H1 (cell line): ENCODE results near the gene PFN3. TPM values are rescaled to one million over a fixed set of nuclear protein-coding genes. Genes with fewer than 3 reads are reported as not detected.

ENCODE experiments used
- CTCF ChIA-PET: fragments of 300-600 bp; sonication (Branson Sonifier 250); formaldehyde crosslinking; loops from one replicate; lab custom pipeline; 2021; ENCODE audit not compliant: partially characterized antibody; lab: Charles Lee
- POLR2A ChIA-PET: fragments of 300-600 bp; sonication (Branson Sonifier 250); formaldehyde crosslinking; loops from one replicate; lab custom pipeline; 2021; ENCODE audit warnings: inconsistent platforms; ENCODE audit not compliant: partially characterized antibody; lab: Charles Lee
- DNase-seq, 2 experiments: peaks; one replicate each; pipeline versions ENCODE4 v3.0.0 to v3.0.0-alpha.2; 2010 to 2022; ENCODE audit warnings: low spot score in 2 of 2, low read depth in 1 of 2, mixed read lengths in 1 of 2
- FAIRE-seq: peaks from 2 replicates; lab custom pipeline; 2011; peaks lifted over from hg19 to GRCh38; lab: Jason Lieb, UNC
- H2AFZ ChIP-seq: 2 replicates; pipeline ENCODE4 v1.8.1; 2012; ENCODE audit warnings: low read length, inconsistent platforms
- H2AK5ac ChIP-seq: 2 replicates; pipeline ENCODE4 v1.6.1; 2013; ENCODE audit warnings: low read depth, low read length
- H2BK120ac ChIP-seq: replicated peaks from 2 replicates; pipeline ENCODE3; 2013; ENCODE audit warnings: low read depth, low read length, inconsistent platforms
- H2BK12ac ChIP-seq: 2 replicates; pipeline ENCODE4 v1.6.1; 2013; ENCODE audit warnings: low read depth, low read length
- H2BK15ac ChIP-seq: 2 replicates; pipeline ENCODE4 v1.6.1; 2013; ENCODE audit warnings: low read length
- H2BK20ac ChIP-seq: 2 replicates; pipeline ENCODE4 v1.6.1; 2013; ENCODE audit warnings: low read length
- H2BK5ac ChIP-seq: 2 replicates; pipeline ENCODE4 v1.6.1; 2013; ENCODE audit warnings: low read depth, low read length
- H3K14ac ChIP-seq: 2 replicates; pipeline ENCODE4 v1.6.1; 2013; ENCODE audit warnings: inconsistent platforms; ENCODE audit not compliant: insufficient read length
- H3K18ac ChIP-seq: 2 replicates; pipeline ENCODE4 v1.6.1; 2013; ENCODE audit warnings: low read length; ENCODE audit errors: extremely low read depth
- H3K23ac ChIP-seq: 2 replicates; pipeline ENCODE4 v1.6.1; 2013; ENCODE audit warnings: inconsistent platforms; ENCODE audit not compliant: insufficient read length
- H3K23me2 ChIP-seq: 2 replicates; pipeline ENCODE4 v1.6.1; 2013; ENCODE audit warnings: low read depth, low read length
- H3K27ac ChIP-seq: 2 replicates; pipeline ENCODE4 v1.6.1; 2011; ENCODE audit warnings: low read depth, low read length, inconsistent platforms
- H3K27me3 ChIP-seq, 4 experiments: replicated peaks in 1 of 4; 1 replicate in 1 of 4; 2 replicates in 3 of 4; pipeline versions ENCODE4 v1.6.1 to v1.8.1; 2011 to 2013; ENCODE audit warnings: low read length in 3 of 4, mild to moderate bottlenecking in 3 of 4, inconsistent platforms in 2 of 4, mixed read lengths in 2 of 4, moderate library complexity in 1 of 4; ENCODE audit not compliant: control insufficient read depth in 3 of 4, insufficient read depth in 3 of 4; ENCODE audit errors: extremely low read depth in 1 of 4
- H3K36me3 ChIP-seq, 4 experiments: 2 replicates each; pipeline versions ENCODE4 v1.6.1 to v1.8.1; 2011 to 2013; ENCODE audit warnings: mild to moderate bottlenecking in 4 of 4, low read length in 3 of 4, moderate library complexity in 2 of 4, control low read depth in 1 of 4, inconsistent platforms in 1 of 4; ENCODE audit not compliant: insufficient read depth in 4 of 4, control insufficient read depth in 2 of 4
- H3K4ac ChIP-seq: replicated peaks from 2 replicates; pipeline ENCODE3; 2013; ENCODE audit warnings: low read length, low read depth, mixed read lengths, inconsistent platforms; ENCODE audit not compliant: insufficient read length
- H3K4me1 ChIP-seq, 4 experiments: replicated peaks in 1 of 4; 1 replicate in 1 of 4; 2 replicates in 3 of 4; pipeline versions ENCODE4 v1.6.1 to v1.8.1; 2011 to 2013; ENCODE audit warnings: low read length in 3 of 4, inconsistent platforms in 2 of 4, mixed read lengths in 1 of 4; ENCODE audit not compliant: insufficient read depth in 4 of 4, control insufficient read depth in 3 of 4
- H3K4me2 ChIP-seq, 2 experiments: 2 replicates each; pipeline versions ENCODE4 v1.6.1 to v1.8.1; 2011 to 2013; ENCODE audit warnings: low read depth in 2 of 2, low read length in 2 of 2, control low read depth in 1 of 2, inconsistent platforms in 1 of 2, mild to moderate bottlenecking in 1 of 2; ENCODE audit not compliant: insufficient read depth in 1 of 2
- H3K4me3 ChIP-seq, 4 experiments: fragments of 200-600, 300-600 bp in 1 of 4; sonication (generic), shearing (Covaris generic), sonication (Bioruptor Twin) in 1 of 4; 2 replicates each; pipeline versions ENCODE4 v1.5.1 to v1.8.1; 2011 to 2016; ENCODE audit warnings: low read length in 4 of 4, low read depth in 3 of 4, control low read depth in 2 of 4, inconsistent platforms in 2 of 4, mild to moderate bottlenecking in 2 of 4, mixed read lengths in 1 of 4, moderate library complexity in 1 of 4; ENCODE audit not compliant: insufficient read depth in 2 of 4; ENCODE audit errors: extremely low read depth in 1 of 4
- H3K56ac ChIP-seq: replicated peaks from 2 replicates; pipeline ENCODE3; 2013; ENCODE audit warnings: low read depth, mild to moderate bottlenecking, mixed read lengths, low read length, inconsistent platforms; ENCODE audit not compliant: insufficient read length
- H3K79me1 ChIP-seq: 2 replicates; pipeline ENCODE4 v1.6.1; 2013; ENCODE audit warnings: low read depth, low read length, control low read depth
- H3K79me2 ChIP-seq, 2 experiments: 2 replicates each; pipeline versions ENCODE4 v1.6.1 to v1.8.1; 2012 to 2013; ENCODE audit warnings: low read length in 2 of 2, mild to moderate bottlenecking in 2 of 2, inconsistent platforms in 1 of 2; ENCODE audit not compliant: insufficient read depth in 2 of 2, control insufficient read depth in 1 of 2
- H3K9ac ChIP-seq, 4 experiments: replicated peaks in 1 of 4; 1 replicate in 1 of 4; 2 replicates in 3 of 4; pipeline versions ENCODE4 v1.6.1 to v1.8.1; 2011 to 2013; ENCODE audit warnings: low read depth in 3 of 4, low read length in 3 of 4, control low read depth in 2 of 4, mild to moderate bottlenecking in 2 of 4, moderate library complexity in 2 of 4, inconsistent platforms in 1 of 4; ENCODE audit errors: extremely low read depth in 1 of 4
- H3K9me3 ChIP-seq, 2 experiments: 2 replicates each; pipeline versions ENCODE4 v1.6.1 to v1.8.1; 2012 to 2013; ENCODE audit warnings: mild to moderate bottlenecking in 2 of 2, moderate library complexity in 2 of 2, control low read depth in 1 of 2, inconsistent platforms in 1 of 2, low read depth in 1 of 2, low read length in 1 of 2, mixed read lengths in 1 of 2; ENCODE audit not compliant: insufficient read depth in 2 of 2
- H4K20me1 ChIP-seq, 2 experiments: replicated peaks in 1 of 2; 2 replicates each; pipeline versions ENCODE3 to v1.8.1; 2011 to 2013; ENCODE audit warnings: inconsistent platforms in 2 of 2, low read length in 2 of 2, mild to moderate bottlenecking in 1 of 2; ENCODE audit not compliant: insufficient read depth in 2 of 2, control insufficient read depth in 1 of 2
- H4K5ac ChIP-seq: 2 replicates; pipeline ENCODE4 v1.6.1; 2013; ENCODE audit warnings: low read length, low read depth, mixed read lengths, inconsistent platforms; ENCODE audit not compliant: insufficient read length
- H4K8ac ChIP-seq: 2 replicates; pipeline ENCODE4 v1.8.0; 2013; ENCODE audit warnings: mild to moderate bottlenecking, moderate library complexity, low read length, inconsistent platforms; ENCODE audit not compliant: insufficient read depth; ENCODE audit errors: extremely low read depth
- H4K91ac ChIP-seq: replicated peaks from 2 replicates; pipeline ENCODE3; 2013; ENCODE audit warnings: low read length, mixed read lengths, inconsistent platforms; ENCODE audit not compliant: insufficient read length
- BACH1 ChIP-seq: IDR thresholded peaks from 2 replicates; pipeline ENCODE4 v1.6.1; 2012; ENCODE audit warnings: low read length, improper control_type of control experiment
- BCL11A ChIP-seq, 2 experiments: IDR thresholded peaks; one replicate each; pipeline ENCODE4 v1.6.1; 2011; ENCODE audit warnings: low read depth in 2 of 2, low read length in 2 of 2, mild to moderate bottlenecking in 2 of 2
- CEBPB ChIP-seq: IDR thresholded peaks from 2 replicates; pipeline ENCODE4 v1.6.1; 2012; ENCODE audit warnings: low read depth, low read length
- EZH2 ChIP-seq: fragments of 200-600 bp; sonication (generic); IDR thresholded peaks from 2 replicates; pipeline ENCODE4 v1.7.1; 2012; ENCODE audit warnings: low read depth, mild to moderate bottlenecking, moderate library complexity, low read length, inconsistent platforms; ENCODE audit not compliant: severe bottlenecking
- GABPA ChIP-seq: IDR thresholded peaks from 2 replicates; pipeline ENCODE4 v1.6.1; 2011; ENCODE audit warnings: mild to moderate bottlenecking, low read length, moderate library complexity, borderline replicate concordance; ENCODE audit not compliant: insufficient read depth
- NANOG ChIP-seq: IDR thresholded peaks from 2 replicates; pipeline ENCODE4 v1.6.1; 2011; ENCODE audit warnings: low read length, low read depth, mild to moderate bottlenecking, inconsistent platforms; ENCODE audit not compliant: insufficient read depth, poor library complexity, severe bottlenecking
- SP4 ChIP-seq: IDR thresholded peaks from 2 replicates; pipeline ENCODE4 v1.6.1; 2012; ENCODE audit warnings: low read length, inconsistent platforms
- WGBS, 2 experiments: shearing (Covaris generic) in 1 of 2; methylation state at CpG; one replicate each; pipeline versions ENCODE4 v1.1.6 to v1.1.7; 2013 to 2015; ENCODE audit warnings: low lambda C conversion rate in 2 of 2, mixed read lengths in 2 of 2, inconsistent platforms in 1 of 2, low coverage in 1 of 2, missing lambda C conversion rate in 1 of 2; ENCODE audit not compliant: insufficient replicate concordance in 2 of 2, insufficient coverage in 1 of 2, insufficient read length in 1 of 2; ENCODE audit errors: extremely low coverage in 1 of 2, missing lambda C conversion rate in 1 of 2; 5-methylcytosine and 5-hydroxymethylcytosine counted together
- polyA plus RNA-seq, 7 experiments: library from polyadenylated mRNA; depleted of rRNA in 3 of 7; stranded (reverse) in 5 of 7; unstranded in 2 of 7; fragments of >200 nt in 5 of 7; fragments of 200-250 nt in 2 of 7; gene quantifications; 1 replicate in 5 of 7; 2 replicates in 1 of 7; 4 replicates in 1 of 7; pipeline versions ENCODE4 v1.2.1 to v1.2.3, GENCODE V29; 2011 to 2013; ENCODE audit warnings: missing spikeins in 2 of 7, mixed read lengths in 2 of 7
- total RNA-seq: library from RNA; stranded (reverse); fragmentation: NEBNext Ultra II Directional; extraction: Animal tissue kit (Norgen Biotek cat#: 25700); gene quantifications from 2 replicates; pipeline ENCODE4 v1.2.1, GENCODE V29; 2021
- TF ChIP-seq, protein P1 (sequence below): IDR thresholded peaks from 2 replicates; pipeline ENCODE4 v1.6.1; 2012; ENCODE audit warnings: inconsistent platforms

PFN3 gene
- total and polyA plus RNA-seq, 2 of the 8 experiments (the other 6 are each of a cell fraction or from before 2014, with no cell fraction given): not detected

DNA sequence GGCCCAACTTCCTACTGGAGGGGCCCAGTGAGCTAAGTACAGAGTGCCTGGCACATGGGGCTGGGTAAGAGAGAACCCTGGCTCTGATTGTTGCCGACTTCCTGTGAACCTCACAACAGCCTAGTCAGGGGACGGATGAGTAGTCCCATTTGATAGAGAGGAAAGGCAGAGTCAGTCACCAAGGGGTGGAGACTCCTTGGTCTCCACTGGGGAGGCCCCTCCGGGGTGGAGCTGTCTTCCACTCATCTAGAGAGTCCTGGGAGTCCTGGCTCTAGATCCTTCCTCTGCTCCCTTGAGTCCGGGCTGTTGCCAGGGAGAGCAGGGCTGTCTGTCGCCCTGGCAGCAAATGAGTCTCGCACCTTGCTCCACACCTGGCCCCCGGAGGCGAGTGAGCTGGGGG, 34.0 kb upstream of the PFN3 start:
- no peak for DNase-seq
- Histone ChIP-seq H2AK5ac (no peak overlapping the region), H3K14ac (no peak overlapping the region), H3K18ac (no peak overlapping the region), H3K27ac (no peak overlapping the region), H4K20me1 (peaks cover 8 to 16% of the 10 kb centered on the region in 2 experiments), H3K4me2 (no peak overlapping the region), H3K79me1 (peaks cover 2% of the 10 kb centered on the region; the same call in 1 of the 2 replicates), H3K27me3 (no peaks in the 10 kb centered on the region), H2BK12ac (no peak overlapping the region), H3K4me1 (no peaks in the 10 kb centered on the region), H3K23me2 (no peaks in the 10 kb centered on the region), H3K79me2 (peaks cover 0 to 4% of the 10 kb centered on the region in 2 experiments; a peak in 1 of 4 replicates), H2BK20ac (no peak overlapping the region), H2BK5ac (no peak overlapping the region), H3K9ac (no peak overlapping the region), H3K9me3 (no peaks in the 10 kb centered on the region), H3K4me3 (no peak overlapping the region), H3K4ac (no peak overlapping the region), H4K91ac (no peak overlapping the region), H4K8ac (no peak overlapping the region), H3K36me3 (peaks cover 7 to 46% (median 30%) of the 10 kb centered on the region in 4 experiments; a peak in 6 of 8 replicates), H4K5ac (no peak overlapping the region), H2AFZ (no peak overlapping the region), H2BK15ac (no peak overlapping the region), H3K56ac (no peak overlapping the region), H2BK120ac (no peak overlapping the region), H3K23ac (no peak overlapping the region)
- 94% methylated on average over 8 of the region's 8 CpGs; no CpG with 5 or more reads in 1 of the 2 experiments for WGBS, 2 experiments
- FAIRE-seq: no peak
- ChIA-PET CTCF (interaction anchor here (0.6 to 1.8 kb wide), 6 partner anchors 26 to 124 kb away, joined by 3 to 10 read pairs (median 4); no protein-coding TSS in a partner anchor), POLR2A (interaction anchor here (0.9 to 24.2 kb wide), 6 partner anchors 11 to 43 kb away, joined by 3 to 460 read pairs (median 6); partner anchors contain the start of genes GRK6 and PRR7)
- TF ChIP-seq BCL11A (IDR thresholded peaks at IDR 0.05; ENCODE audit: low read depth in 2 of 2, low read length in 2 of 2): no peak
- TF ChIP-seq NANOG: no peak
- no peak for TF ChIP-seq EZH2
- TF ChIP-seq GABPA: no peak
- no peak for TF ChIP-seq SP4
- TF ChIP-seq CEBPB: no peak
- no peak for TF ChIP-seq BACH1
- TF ChIP-seq, protein P1, sequence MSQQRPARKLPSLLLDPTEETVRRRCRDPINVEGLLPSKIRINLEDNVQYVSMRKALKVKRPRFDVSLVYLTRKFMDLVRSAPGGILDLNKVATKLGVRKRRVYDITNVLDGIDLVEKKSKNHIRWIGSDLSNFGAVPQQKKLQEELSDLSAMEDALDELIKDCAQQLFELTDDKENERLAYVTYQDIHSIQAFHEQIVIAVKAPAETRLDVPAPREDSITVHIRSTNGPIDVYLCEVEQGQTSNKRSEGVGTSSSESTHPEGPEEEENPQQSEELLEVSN: no peak
